GM18858 (cell line): ENCODE measurements around the gene CD79A.
"Not testable (repeated sequence)": the region's sequence is repeated elsewhere in the genome, so short reads cannot be mapped to it uniquely, and the experiment has no call there.

Experiments used
- ATAC-seq: cut with Tn5 transposase; IDR thresholded peaks from one replicate; pipeline ENCODE4 v1.9.1; 2021; ENCODE audit not compliant: unreplicated experiment

CD79A gene

DNA sequence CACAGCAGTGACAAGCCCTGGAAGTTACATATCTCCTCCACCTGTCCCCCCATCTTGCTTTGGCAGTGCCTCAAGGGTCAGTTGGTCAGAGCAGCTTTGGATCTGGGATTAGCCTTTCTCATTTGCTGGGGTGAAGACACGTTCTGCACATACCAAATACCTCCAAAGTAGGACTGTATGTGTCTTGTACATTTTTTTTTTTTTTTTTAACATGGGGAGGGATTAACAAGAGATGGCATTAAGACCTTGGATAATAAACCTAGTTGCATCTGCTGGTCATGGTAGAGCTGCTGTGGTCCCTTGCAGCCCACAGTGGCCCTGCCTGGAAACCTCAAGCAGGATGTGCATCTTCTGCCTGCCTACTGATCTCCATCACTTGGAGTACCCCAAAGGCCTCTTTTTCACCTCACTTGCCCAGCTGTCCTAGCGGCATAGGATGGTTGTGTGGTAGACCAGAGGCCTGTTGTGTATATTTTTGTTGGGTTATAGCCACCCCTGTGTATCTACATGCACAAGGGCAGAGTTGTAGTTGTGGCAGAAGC lies 14.6 kb upstream of the CD79A start:
- ATAC-seq: no peak

DNA sequence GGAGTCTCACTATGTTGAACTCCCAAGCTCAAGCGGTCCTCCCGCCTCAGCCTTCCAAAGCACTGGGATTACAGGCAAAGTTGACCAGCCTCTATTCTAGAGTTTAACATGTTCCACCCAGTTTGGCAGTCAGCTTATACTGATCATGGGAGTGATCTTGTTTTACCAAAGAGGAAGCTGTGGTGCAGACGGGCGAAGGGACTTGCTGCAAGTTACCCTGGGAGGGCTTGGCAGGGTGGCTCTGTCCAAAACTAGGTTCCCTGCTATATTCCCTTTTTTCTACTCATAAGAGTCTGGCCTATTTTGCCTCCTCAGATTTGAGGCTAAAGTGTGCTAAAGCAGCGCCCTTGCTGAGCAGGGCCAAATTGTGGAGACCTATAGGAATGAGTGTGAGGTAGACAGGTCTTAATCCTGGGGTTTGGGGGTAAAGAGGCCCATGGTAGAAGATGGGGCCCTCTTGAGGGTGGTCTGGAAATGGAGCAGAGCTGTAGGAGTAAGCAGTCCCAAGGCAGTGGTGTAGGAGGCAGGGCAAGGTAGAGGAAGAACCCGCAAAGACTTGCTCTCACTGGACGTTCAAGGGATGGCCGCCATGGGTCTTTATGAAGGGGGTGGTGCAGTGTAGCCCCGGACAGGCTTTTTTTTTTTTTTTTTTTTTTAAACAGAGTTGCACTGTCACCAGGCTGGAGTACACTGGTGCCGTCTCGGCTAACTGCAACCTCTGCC lies 13.7 kb upstream of the CD79A start:
- no peak for ATAC-seq

DNA sequence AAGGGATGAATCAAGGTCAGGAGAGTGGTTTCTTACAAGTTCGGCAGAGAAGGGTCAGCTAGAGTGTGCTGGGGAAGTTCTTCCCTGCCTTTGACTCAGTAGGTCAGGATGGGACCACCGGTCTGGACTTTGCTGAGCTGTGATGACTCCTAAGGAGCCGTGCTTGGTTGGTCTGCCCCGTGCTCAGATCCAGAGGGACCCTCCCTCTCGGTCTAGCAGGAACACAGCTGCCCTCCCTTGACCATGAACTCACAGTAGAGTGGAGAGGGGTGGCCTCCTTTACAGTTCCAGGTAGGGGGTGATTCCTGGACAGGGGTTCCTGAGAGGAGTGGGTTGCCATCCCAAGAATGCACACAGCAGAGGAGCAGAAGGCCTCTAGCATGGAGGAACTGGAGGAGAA lies 12.7 kb upstream of the CD79A start:
- ATAC-seq: no peak

DNA sequence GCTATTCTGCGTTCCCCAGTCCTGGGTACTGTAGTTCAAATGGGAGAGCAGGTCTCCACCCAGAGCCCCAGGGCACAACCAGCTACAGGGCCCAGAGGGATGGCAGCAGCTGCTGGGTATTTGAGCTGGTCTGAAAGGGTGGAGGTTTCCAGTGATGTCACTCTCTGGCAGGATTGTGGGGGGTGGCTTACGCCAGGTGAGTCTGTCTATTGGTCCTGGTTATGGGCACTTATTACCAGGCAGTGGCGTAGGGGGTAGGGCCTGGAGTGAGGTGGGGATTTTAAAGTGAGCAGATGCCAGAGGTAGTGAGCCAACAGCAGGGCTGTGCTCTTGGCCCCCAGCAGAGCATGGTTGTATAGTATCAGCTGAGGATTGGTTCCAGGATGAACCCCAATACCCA lies 10.8 kb upstream of the CD79A start:
- ATAC-seq: no peak

DNA sequence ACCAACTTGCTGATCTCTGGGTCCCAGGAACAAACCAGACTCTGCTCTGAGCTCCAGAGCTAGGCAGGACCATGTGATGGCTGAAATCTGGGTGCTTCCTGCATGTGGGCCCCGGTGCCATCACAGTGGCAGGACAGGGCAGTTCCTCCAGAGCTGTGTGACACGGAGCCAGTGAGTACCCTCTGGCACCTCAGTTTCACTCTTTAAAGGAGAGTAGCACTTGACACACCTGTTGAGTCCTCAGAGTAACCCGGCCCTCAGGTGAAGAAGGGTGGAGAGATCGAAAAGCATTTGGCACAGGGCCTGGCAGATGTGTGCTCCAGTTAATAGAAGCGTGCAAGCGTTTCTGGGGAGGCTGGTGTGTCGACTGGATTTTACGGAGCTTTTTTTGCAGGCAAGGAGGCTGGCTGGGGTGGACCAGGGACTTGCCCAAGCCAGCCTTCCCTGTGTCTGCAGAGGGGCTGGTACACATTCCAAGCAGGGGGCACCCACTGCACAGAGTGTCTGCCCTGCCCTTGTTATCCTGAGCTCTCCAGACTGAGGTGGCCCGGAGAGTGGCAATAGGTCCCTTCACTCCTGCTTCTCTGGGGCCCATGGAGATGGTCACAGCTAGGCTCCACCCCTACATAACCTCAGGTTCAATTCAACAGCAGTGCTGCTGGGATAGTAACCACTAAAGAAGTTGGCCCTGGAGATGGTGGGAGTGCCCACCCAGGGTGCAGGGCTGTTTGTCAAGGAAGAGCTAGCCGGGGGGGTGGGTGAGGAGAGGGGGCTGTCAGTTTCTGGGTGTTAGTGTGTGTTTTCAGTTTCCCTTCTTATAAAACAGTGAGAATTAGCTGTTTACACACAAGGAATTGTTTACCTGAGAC lies 8.7 kb upstream of the CD79A start:
- no peak for ATAC-seq

DNA sequence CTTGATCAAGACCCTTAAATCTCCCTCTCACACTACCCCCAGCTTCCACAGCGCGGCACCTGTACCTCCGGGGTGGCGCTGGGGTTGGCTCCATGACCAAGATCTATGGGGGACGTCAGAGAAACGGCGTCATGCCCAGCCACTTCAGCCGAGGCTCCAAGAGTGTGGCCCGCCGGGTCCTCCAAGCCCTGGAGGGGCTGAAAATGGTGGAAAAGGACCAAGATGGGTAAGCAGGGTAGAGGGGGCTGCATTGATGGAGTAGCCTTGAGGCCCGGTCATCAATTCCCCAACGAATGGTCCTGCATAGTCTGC lies 8.1 kb upstream of the CD79A start:
- ATAC-seq: no peak

DNA sequence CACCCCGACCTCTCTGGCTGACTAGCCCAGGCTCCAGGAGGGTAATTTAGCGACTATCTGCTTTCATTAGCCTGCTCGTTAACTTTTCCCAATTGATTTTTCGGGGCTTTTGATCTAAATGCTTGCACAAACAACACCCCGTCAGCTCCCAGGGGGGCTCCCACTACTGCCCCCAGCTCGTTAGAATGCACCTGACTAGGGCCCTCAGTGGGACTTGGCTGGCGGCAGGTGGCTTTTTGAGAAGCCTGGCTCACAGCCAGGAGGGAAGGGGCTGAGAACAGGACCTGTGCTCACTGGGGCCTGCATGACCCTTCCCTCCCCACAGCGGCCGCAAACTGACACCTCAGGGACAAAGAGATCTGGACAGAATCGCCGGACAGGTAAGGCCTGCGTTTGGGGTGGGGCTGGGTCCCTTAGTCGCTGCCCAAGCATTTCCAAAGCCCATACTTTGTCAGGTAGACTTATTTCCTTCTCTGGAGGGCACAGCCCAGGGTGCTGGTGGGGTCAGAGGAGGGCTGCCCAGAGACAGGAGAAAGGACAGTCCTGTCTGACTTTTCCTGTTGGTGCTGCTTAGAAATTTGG lies 7.6 kb upstream of the CD79A start:
- ATAC-seq: no peak

DNA sequence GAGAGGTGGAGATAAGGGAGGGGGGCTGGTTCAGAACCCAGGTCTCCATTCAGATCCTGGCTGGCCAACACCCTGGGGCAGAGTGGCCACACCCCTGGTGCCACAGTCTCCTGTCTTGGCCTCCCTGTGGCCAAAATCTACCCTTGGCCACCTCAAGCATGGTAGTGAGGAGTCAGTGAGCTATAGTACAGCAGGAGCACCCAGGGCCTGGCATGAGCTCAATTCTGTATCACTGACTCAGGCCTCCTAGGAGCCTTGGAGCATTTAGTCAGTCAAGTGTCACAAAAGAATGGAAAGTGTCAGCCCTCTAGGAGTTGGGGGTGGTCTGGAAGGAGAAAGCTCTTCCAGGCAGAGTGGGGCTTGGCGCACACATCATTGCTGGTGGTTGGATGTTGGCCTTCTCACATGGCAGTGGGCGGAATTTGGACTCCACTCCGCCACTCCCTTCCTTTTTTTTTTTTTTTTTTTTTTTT lies 6.6 kb upstream of the CD79A start:
- no peak for ATAC-seq

DNA sequence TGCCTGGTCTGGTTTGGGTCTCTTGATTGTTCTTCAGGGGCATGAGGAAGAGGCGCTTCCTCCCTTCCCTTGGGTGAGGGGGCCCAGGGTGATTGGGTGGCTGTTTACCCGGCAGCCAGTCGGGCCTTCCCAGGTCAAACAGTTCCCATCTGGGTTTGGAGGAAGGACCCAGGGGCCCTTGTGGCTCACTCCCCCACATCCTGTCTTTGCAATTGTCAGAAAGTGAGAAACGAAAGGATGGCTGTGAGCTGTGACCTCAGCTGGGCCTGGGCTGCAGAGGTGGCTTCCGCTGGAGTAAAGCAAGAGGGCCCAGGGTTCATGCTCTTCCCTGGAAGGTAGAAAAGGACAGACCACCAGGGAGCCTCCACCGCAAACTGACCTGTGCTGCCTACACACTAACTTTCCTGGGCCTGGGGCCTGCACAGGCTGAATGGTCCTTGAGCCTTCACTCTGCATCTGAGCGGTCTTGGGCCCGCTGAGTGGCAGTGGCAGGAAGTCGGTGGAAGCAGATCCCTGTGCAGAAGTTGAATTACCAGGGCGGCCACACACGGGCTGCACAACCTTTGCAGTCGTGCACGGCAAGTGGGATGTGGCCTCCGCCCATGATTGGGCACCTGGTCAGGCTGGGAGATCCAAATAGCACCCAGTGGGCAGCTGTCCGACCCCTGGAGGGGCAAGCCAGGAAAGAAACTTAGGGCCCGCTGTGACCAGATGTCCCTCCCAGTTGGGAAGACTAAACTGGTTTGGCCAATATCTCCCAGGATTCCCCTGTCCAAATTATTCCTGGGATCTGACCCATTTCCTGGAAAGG lies 5.3 kb upstream of the CD79A start:
- ATAC-seq: peak; percentile 40

DNA sequence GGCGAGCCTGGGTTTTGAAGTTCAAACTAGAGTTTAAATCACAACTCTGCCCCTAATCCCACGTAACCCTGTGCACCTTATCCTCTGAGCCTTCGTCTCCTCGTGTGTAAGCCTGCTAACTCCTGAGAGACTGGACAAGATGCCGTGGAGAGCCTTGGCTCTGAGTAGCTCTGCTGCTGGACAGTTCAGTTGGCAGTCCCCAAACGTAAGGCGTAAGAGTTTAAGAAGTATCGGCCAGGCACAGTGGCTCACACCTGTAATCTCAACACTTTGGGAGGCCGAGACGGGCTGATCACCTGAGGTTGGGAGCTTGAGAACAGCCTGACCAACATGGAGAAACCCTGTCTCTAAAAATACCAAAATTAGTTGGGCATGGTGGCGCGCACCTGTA lies 4.7 kb upstream of the CD79A start:
- no peak for ATAC-seq

DNA sequence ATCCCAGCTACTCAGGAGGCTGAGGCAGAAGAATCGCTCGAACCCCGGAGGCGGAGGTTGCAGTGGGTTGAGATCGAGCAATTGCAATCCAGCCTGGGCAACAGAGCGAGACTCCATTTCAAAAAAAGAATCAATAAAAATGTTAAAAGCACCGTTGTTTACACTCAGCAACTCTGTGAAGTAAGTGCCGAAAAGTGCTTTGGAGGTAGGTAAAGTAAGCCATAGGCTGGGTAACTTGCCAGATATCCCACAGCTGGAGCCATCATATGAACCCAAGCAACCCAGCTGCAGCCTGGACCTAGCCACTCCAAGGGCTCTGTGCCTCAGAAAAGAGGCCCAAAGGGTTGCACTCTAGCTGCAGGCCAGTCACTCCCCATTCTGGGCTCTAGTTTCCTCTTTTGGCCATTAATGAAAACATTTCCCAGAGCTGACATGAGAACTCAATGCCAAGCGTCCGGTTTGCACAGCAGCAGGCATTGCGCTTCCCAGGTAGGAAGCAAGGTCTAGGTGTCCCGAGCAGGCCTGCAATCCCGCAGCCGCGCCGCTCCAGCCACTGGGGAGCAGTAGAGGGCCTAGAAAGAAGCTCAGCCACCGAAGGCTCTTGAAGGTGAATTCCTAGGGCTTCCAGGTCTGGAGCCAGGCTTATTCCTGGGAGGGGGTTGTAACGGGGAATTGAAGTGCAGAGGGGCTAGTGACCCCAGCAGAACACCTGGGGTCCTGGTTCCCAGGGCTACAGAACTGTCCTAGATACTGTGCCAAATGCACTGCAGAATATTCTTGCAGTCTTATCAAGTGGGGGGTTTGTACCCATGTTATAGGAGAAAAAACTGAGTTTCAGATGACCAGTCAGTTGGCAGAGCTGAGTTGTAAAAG lies 4.1 kb upstream of the CD79A start:
- ATAC-seq: no peak

DNA sequence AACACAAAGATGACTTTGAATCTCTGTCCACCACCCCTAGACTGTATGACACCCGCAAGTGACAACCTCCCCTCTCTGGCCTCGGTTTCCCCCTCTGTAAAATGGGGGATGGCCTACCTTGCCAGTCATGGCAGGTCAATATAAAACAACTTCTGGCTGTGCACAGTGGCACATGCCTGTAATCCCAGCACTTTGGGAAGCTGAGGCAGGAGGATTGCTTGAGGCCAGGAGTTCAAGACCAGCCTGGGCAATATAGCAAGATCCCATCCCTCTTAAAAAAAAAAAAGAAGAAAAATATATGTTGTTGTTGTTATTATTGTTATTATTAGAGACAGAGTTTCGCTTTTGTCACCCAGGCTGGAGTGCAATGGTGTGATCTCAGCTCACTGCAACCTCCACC lies 1.1 kb upstream of the CD79A start:
- ATAC-seq: not testable (repeated sequence)

DNA sequence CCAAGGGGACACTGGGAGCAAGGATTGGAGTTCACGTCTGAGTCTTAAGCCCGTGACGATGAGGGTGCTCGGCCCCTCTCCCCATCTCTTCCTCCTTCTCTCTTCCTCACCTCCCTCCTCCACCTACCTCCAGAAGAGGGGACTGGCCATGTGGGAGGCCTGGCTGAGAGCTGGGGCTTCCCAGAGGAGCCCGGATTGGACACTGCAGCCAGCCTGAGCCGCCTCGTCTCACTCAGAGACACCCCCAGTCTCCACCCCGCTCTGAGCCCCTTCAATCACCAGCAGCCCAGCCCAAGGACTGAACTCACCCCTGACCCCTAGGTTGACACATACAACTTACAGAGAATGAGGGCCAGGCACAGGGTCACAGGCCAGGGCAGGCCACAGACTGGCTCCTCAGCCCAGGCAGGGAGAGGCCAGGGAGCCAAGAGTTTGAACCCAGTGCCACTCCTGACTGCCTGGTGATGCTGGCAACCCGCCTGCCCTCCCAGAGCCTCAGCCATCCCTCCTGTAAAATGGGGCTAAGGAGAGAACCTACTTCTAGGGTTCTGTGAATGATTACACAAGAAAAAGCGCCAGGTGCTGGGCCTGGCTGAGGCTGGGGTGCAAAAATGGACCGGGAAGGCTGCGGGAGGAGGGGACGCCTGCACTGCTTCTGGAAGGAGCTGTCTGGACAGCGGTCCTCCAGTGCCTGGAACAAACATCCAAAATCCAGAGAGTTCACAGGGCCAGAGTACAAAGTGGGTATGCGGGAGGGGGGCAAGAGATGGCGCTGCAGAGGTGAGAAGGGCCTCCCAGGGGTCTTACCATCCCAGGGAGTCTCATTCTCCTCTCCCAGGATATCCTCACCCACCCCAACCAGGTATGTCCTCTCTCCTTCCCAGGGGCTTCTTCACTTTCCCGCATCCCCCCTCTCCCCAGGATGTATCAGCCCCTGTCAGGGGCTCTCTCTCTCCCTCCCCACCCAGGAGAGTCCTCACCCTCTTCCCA lies 1.1 kb downstream of the CD79A start:
- ATAC-seq: no peak

DNA sequence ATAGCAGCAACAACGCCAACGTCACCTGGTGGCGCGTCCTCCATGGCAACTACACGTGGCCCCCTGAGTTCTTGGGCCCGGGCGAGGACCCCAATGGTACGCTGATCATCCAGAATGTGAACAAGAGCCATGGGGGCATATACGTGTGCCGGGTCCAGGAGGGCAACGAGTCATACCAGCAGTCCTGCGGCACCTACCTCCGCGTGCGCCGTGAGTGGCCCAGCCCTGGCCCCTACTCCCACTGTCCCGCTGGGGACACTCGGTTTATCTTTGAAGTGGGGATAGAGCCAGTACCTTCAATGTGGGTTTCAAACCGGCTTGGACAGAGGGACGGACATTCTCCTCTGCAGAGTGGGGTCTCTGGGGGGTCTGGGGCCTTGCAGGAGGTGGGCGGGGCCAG lies 2.0 kb downstream of the CD79A start:
- ATAC-seq: no peak

DNA sequence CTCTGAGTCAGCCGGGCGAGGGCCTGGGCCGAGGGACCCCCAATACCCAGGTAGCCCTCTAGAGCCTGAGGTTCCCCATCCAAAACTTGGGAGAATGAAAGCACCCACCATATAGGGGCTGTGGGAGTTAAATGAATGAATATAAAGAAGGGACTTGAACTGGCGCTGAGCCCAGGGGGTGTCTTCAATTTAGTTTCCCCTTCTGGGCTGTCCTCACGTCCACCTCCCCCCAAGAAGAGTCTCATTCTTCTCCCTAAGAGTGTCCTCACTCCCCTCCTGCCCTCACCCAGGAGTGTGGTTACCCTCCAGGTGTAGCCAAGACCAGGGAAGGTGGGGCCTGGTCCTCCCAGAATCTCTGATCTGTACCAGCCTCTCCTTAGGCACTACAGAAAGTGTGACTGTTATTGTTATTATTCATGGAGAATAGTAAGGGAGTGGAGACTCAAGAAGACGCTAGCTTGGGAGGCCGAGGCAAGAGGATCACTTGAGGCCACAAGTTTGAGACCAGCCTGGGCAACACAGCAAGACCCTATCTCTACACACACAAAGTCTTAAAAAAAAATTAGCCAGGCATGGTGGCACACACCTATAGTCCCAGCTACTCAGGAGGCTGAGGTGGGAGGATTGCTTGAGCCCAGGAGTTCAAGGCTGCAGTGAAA lies 2.7 kb downstream of the CD79A start:
- ATAC-seq: no peak

DNA sequence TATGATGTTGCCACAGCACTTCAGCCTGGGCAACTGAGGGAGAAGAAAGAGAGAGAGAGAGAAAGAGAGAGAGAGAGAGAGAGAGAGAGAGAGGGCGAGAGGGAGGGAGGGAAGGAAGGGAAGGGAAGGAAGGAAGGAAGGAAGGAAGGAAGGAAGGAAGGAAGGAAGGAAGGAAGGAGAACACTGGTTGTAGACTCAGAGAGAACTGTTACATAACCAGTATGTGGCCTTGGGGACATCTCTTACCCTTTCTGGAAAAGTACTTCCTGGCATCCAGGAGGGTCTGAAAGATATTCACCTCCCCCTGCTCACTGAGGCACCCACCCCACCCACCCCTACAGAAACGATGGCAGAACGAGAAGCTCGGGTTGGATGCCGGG lies 3.2 kb downstream of the CD79A start:
- no peak for ATAC-seq

DNA sequence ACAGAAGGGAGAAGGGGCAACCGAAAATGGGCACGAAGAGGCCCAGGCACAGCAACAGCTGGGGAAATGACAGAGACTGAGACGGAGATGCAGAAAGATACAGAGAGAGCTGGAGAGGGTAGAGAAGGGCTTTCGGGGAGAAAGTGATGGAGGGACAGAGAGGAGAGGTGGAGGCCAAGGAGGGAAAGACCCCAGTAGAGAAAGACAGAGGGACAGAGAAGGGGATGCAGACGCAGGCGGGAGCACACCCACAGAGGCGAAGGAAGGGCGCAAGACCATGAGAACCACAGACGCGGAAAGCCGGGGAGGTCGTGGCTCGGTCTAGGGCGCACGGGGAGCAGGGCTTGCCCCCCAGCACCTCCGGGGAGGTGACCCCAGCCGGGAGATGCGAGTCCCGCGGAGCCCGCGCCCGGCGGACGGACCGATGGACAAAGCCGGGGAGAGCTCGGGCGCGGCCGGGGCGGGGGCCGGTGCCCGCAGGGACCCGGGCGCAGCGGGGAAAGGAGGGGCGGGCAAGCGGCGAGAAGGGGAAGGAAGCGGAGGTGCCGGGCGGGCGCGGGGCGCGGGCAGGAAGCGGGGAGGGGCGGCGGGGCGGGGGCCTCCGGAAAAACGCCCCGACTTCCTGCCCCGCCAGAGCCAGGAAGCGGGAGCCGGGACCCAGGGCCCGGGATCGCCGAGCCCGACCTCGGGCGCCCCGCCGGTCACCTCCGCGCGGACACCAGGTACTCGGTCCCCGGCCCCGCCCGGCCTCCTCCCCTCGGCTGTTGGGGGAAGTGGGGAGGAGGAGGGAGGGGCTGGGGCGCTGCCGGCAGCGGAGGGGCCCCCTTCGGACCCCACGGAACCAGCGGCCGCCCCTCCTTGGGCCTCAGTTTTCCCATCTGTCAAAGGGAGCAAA lies 5.7 kb downstream of the CD79A start, which contains the start of gene ARHGEF1:
TSS of gene ARHGEF1 (plus strand) at position 617 of the 895 bp plus-strand sequence. CDS start 4,899 bp downstream, outside the sequence.
- ATAC-seq: no peak
